Upper lobe of right lung (tissue), 1 donor: ENCODE data around the gene SLC22A1. TPM values are rescaled to one million over a fixed set of nuclear protein-coding genes. Genes with fewer than 3 reads are reported as not detected.
A peak's percentile ranks its signal among the peaks of the same experiment; 100 is the strongest.
"Not testable (repeated sequence)": the region's sequence is repeated elsewhere in the genome, so short reads cannot be mapped to it uniquely, and the experiment has no call there.

Experiments
- ATAC-seq: fragments of 200-7000 bp; cut with Tn5 transposase; one replicate; pipeline ENCODE4 v1.9.1; 2020; ENCODE audit warnings: mild to moderate bottlenecking, moderate library complexity
- DNase-seq: peaks from one replicate; pipeline ENCODE4 v3.0.0-alpha.2; 2020
- H3K27ac ChIP-seq: fragments of 200-600 bp; one replicate; pipeline ENCODE4 v1.8.0; 2022
- H3K27me3 ChIP-seq: fragments of 200-600 bp; one replicate; pipeline ENCODE4 v1.8.0; 2022; ENCODE audit warnings: mild to moderate bottlenecking
- H3K36me3 ChIP-seq: fragments of 200-600 bp; one replicate; pipeline ENCODE4 v1.8.0; 2022
- H3K4me1 ChIP-seq: fragments of 200-600 bp; one replicate; pipeline ENCODE4 v1.8.0; 2022
- H3K4me3 ChIP-seq: fragments of 200-600 bp; one replicate; pipeline ENCODE4 v1.8.0; 2022; ENCODE audit warnings: mild to moderate bottlenecking
- H3K9me3 ChIP-seq: fragments of 200-600 bp; one replicate; pipeline ENCODE4 v1.8.0; 2022
- intact Hi-C: fragments of 100-400 bp; cut with DNase I; formaldehyde crosslinking; loops from one replicate; pipeline ENCODE4 v1.11.0; 2022
- total RNA-seq: library from RNA; stranded (reverse); fragmentation: NEBNext Ultra II Directional; extraction: Animal tissue kit (Norgen Biotek cat#: 25700); gene quantifications from one replicate; pipeline ENCODE4 v1.2.1, GENCODE V29; 2021
- TF ChIP-seq, protein P1 (sequence below): fragments of 200-600 bp; IDR thresholded peaks from one replicate; pipeline ENCODE4 v1.8.0; 2022; ENCODE audit warnings: antibody characterized with exemption
- donor health status: DM: no; HTN: yes; CAD: no; lungs with severe emphysema.

SLC22A1 gene
- total RNA-seq, 1 donor from 2014 or later: 2.7 TPM

- TF ChIP-seq, protein P1, sequence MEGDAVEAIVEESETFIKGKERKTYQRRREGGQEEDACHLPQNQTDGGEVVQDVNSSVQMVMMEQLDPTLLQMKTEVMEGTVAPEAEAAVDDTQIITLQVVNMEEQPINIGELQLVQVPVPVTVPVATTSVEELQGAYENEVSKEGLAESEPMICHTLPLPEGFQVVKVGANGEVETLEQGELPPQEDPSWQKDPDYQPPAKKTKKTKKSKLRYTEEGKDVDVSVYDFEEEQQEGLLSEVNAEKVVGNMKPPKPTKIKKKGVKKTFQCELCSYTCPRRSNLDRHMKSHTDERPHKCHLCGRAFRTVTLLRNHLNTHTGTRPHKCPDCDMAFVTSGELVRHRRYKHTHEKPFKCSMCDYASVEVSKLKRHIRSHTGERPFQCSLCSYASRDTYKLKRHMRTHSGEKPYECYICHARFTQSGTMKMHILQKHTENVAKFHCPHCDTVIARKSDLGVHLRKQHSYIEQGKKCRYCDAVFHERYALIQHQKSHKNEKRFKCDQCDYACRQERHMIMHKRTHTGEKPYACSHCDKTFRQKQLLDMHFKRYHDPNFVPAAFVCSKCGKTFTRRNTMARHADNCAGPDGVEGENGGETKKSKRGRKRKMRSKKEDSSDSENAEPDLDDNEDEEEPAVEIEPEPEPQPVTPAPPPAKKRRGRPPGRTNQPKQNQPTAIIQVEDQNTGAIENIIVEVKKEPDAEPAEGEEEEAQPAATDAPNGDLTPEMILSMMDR: no peak
- DNase-seq (peak; percentile 45), ATAC-seq (no peak)
- H3K4me1 ChIP-seq: no peaks in the 10 kb centered on the region
- H3K27ac ChIP-seq: no peak overlapping the region
- H3K9me3 ChIP-seq: no peaks in the 10 kb centered on the region
- intact Hi-C loops: no loop called here
- H3K4me3 ChIP-seq: no peak overlapping the region
- no peaks in the 10 kb centered on the region for H3K36me3 ChIP-seq
- H3K27me3 ChIP-seq: no peaks in the 10 kb centered on the region
These were observed 2.9 kb upstream of the SLC22A1 start for GRCh38 chr6:160118620-160119229.

DNA sequence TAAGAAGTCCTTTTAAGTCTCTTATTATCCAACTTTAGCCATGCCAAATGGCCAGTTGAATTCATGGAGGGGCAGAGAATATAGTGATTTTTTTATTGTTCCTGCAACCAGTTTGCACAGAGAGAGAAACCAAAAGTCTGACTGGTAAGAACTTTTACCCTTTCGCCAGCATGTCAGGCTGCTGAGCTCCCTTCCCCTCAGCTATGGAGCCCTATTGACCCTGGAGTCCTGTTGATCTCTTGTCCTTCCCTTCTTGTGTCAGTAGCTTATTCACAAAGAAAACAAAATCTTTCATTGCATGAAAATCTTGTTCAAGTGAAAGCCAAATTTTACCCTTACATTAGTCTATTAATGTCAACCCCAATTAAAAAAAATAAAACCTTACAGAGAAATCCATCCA, 1.5 kb upstream of the SLC22A1 start:
- Histone ChIP-seq H3K36me3 (no peaks in the 10 kb centered on the region), H3K27ac (no peak overlapping the region), H3K4me1 (no peaks in the 10 kb centered on the region), H3K4me3 (no peak overlapping the region), H3K27me3 (no peaks in the 10 kb centered on the region), H3K9me3 (no peaks in the 10 kb centered on the region)
- ATAC-seq: no peak
- no peak for DNase-seq
- intact Hi-C loops: no loop called here
- TF ChIP-seq, protein P1: no peak

DNA sequence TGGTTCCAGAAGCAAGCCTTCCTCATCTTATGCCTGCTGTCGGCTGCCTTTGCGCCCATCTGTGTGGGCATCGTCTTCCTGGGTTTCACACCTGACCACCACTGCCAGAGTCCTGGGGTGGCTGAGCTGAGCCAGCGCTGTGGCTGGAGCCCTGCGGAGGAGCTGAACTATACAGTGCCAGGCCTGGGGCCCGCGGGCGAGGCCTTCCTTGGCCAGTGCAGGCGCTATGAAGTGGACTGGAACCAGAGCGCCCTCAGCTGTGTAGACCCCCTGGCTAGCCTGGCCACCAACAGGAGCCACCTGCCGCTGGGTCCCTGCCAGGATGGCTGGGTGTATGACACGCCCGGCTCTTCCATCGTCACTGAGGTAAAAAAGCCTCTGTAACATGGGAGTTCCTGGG, 366 bp downstream of the SLC22A1 start:
- H3K4me3 ChIP-seq: no peak overlapping the region
- intact Hi-C loops: no loop called here
- no peaks in the 10 kb centered on the region for H3K4me1 ChIP-seq
- no peaks in the 10 kb centered on the region for H3K9me3 ChIP-seq
- H3K27me3 ChIP-seq: no peaks in the 10 kb centered on the region
- H3K36me3 ChIP-seq: no peaks in the 10 kb centered on the region
- DNase-seq (peak; percentile 41), ATAC-seq (peak; percentile 39)
- TF ChIP-seq, protein P1: no peak
- H3K27ac ChIP-seq: no peak overlapping the region

GRCh38 chr6:160122744-160123143, 1.1 kb downstream of the SLC22A1 start:
- intact Hi-C loops: no loop called here
- DNase-seq: no peak
- ATAC-seq: no peak
- Histone ChIP-seq H3K27me3 (no peaks in the 10 kb centered on the region), H3K9me3 (no peaks in the 10 kb centered on the region), H3K4me1 (no peaks in the 10 kb centered on the region), H3K4me3 (no peak overlapping the region), H3K36me3 (no peaks in the 10 kb centered on the region), H3K27ac (no peak overlapping the region)
- TF ChIP-seq, protein P1: no peak

DNA sequence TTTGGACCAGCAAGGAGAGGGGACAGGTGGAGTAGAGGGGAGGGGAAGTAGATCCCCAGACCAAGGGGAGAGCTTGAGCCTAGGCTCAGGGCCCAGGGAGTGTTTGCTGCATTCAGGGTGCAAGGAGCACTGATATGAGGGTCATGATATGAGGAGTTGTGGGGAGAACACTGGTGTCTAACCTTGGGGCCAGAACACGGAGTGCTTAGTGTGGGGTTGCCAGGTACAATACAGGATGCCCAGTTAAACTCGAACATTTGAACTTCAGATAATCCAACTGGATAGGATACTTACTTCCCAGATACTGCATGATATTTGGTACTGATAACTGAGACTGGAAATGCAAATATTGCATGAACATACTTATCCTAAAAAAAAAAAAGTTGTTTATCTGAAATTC, 2.4 kb downstream of the SLC22A1 start:
- no peaks in the 10 kb centered on the region for H3K4me1 ChIP-seq
- DNase-seq: peak; percentile 26
- no peaks in the 10 kb centered on the region for H3K36me3 ChIP-seq
- TF ChIP-seq, protein P1: no peak
- H3K27ac ChIP-seq: no peak overlapping the region
- intact Hi-C loops: no loop called here
- H3K27me3 ChIP-seq: no peaks in the 10 kb centered on the region
- no peak overlapping the region for H3K4me3 ChIP-seq
- ATAC-seq: no peak
- no peaks in the 10 kb centered on the region for H3K9me3 ChIP-seq

- Histone ChIP-seq H3K4me3 (no peak overlapping the region), H3K36me3 (no peaks in the 10 kb centered on the region), H3K9me3 (no peaks in the 10 kb centered on the region), H3K27me3 (no peaks in the 10 kb centered on the region), H3K4me1 (no peaks in the 10 kb centered on the region), H3K27ac (no peak overlapping the region)
- intact Hi-C loops: no loop called here
- TF ChIP-seq, protein P1: no peak
- no peak for ATAC-seq
- DNase-seq: peak; percentile 29
These were observed 3.0 kb downstream of the SLC22A1 start for GRCh38 chr6:160124605-160125004.

GRCh38 chr6:160125105-160125504, 3.5 kb downstream of the SLC22A1 start:
- ATAC-seq, H3K36me3 ChIP-seq, intact Hi-C loops, H3K27me3 ChIP-seq, DNase-seq, H3K27ac ChIP-seq, H3K4me1 ChIP-seq, H3K9me3 ChIP-seq, H3K4me3 ChIP-seq: not testable (repeated sequence)
